ENCODE measurements around the gene HS2ST1. TPM values are rescaled to one million over a fixed set of nuclear protein-coding genes. Genes with fewer than 3 reads are reported as not detected.

HS2ST1 gene
- total RNA-seq, 1 donor from 2014 or later = 8.7 TPM

- TF ChIP-seq, protein P1, sequence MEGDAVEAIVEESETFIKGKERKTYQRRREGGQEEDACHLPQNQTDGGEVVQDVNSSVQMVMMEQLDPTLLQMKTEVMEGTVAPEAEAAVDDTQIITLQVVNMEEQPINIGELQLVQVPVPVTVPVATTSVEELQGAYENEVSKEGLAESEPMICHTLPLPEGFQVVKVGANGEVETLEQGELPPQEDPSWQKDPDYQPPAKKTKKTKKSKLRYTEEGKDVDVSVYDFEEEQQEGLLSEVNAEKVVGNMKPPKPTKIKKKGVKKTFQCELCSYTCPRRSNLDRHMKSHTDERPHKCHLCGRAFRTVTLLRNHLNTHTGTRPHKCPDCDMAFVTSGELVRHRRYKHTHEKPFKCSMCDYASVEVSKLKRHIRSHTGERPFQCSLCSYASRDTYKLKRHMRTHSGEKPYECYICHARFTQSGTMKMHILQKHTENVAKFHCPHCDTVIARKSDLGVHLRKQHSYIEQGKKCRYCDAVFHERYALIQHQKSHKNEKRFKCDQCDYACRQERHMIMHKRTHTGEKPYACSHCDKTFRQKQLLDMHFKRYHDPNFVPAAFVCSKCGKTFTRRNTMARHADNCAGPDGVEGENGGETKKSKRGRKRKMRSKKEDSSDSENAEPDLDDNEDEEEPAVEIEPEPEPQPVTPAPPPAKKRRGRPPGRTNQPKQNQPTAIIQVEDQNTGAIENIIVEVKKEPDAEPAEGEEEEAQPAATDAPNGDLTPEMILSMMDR (conservative IDR thresholded peaks at IDR 0.05; ENCODE audit: low read depth, low read length) = no peak
- no peak overlapping the region for H3K4me3 ChIP-seq (ENCODE audit: low read depth, low read length)
- no peak for DNase-seq (ENCODE audit: low read depth)
These were observed 131.4 kb downstream of the HS2ST1 start for GRCh38 chr1:87045761-87046304.

GRCh38 chr1:87046951-87047350 lies 132.5 kb downstream of the HS2ST1 start:
- no peak overlapping the region for H3K4me3 ChIP-seq (ENCODE audit: low read depth, low read length)
- TF ChIP-seq, protein P1 (conservative IDR thresholded peaks at IDR 0.05; ENCODE audit: low read depth, low read length) = no peak
- no peak for DNase-seq (ENCODE audit: low read depth)

GRCh38 chr1:87048237-87048636 lies 133.8 kb downstream of the HS2ST1 start:
- TF ChIP-seq, protein P1 (conservative IDR thresholded peaks at IDR 0.05; ENCODE audit: low read depth, low read length) = no peak
- no peak for DNase-seq (ENCODE audit: low read depth)
- H3K4me3 ChIP-seq (ENCODE audit: low read depth, low read length) = no peak overlapping the region

GRCh38 chr1:87051965-87052364 lies 137.5 kb downstream of the HS2ST1 start:
- no peak overlapping the region for H3K4me3 ChIP-seq (ENCODE audit: low read depth, low read length)
- TF ChIP-seq, protein P1 (conservative IDR thresholded peaks at IDR 0.05; ENCODE audit: low read depth, low read length) = no peak
- no peak for DNase-seq (ENCODE audit: low read depth)

- no peak for DNase-seq (ENCODE audit: low read depth)
- TF ChIP-seq, protein P1 (conservative IDR thresholded peaks at IDR 0.05; ENCODE audit: low read depth, low read length) = no peak
- no peak overlapping the region for H3K4me3 ChIP-seq (ENCODE audit: low read depth, low read length)
These were observed 138.0 kb downstream of the HS2ST1 start for GRCh38 chr1:87052400-87052799.

- no peak for DNase-seq (ENCODE audit: low read depth)
- TF ChIP-seq, protein P1 (conservative IDR thresholded peaks at IDR 0.05; ENCODE audit: low read depth, low read length) = no peak
- H3K4me3 ChIP-seq (ENCODE audit: low read depth, low read length) = no peak overlapping the region
These were observed 138.5 kb downstream of the HS2ST1 start for GRCh38 chr1:87052961-87053360.

DNA sequence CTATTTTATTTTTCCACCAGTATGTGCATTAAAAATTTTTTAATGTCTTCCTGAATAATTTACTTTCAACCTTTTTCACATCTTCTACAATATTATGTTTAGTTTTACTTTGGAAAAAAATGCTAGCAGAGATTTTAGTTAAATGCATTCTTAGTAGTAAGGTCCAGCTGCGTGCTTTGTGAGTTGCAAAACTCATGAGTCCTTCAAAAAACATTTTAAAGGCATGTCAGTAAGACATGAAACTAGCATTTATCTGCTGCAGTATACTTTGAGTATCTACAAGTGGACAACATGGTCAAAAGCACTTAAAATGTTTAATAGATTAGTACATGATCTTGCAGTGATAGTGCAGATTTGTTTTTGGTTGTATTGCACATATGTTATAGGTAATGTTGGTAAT lies 139.0 kb downstream of the HS2ST1 start:
- TF ChIP-seq, protein P1 (conservative IDR thresholded peaks at IDR 0.05; ENCODE audit: low read depth, low read length) = no peak
- H3K4me3 ChIP-seq (ENCODE audit: low read depth, low read length) = no peak overlapping the region
- DNase-seq (ENCODE audit: low read depth) = no peak

Data from epithelial cell of proximal tubule (primary cell).